NCI-H146 treated with DMSO at 0.1 percent for 48 hours (cell line): Measurements from ENCODE around the gene CACNA1G.
A peak's percentile ranks its signal among the peaks of the same experiment; 100 is the strongest.

Experiments
- DNase-seq: peaks from one replicate; lab custom pipeline; 2025; ENCODE audit not compliant: unreplicated experiment; lab: John Stamatoyannopoulos, UW

CACNA1G gene

DNA sequence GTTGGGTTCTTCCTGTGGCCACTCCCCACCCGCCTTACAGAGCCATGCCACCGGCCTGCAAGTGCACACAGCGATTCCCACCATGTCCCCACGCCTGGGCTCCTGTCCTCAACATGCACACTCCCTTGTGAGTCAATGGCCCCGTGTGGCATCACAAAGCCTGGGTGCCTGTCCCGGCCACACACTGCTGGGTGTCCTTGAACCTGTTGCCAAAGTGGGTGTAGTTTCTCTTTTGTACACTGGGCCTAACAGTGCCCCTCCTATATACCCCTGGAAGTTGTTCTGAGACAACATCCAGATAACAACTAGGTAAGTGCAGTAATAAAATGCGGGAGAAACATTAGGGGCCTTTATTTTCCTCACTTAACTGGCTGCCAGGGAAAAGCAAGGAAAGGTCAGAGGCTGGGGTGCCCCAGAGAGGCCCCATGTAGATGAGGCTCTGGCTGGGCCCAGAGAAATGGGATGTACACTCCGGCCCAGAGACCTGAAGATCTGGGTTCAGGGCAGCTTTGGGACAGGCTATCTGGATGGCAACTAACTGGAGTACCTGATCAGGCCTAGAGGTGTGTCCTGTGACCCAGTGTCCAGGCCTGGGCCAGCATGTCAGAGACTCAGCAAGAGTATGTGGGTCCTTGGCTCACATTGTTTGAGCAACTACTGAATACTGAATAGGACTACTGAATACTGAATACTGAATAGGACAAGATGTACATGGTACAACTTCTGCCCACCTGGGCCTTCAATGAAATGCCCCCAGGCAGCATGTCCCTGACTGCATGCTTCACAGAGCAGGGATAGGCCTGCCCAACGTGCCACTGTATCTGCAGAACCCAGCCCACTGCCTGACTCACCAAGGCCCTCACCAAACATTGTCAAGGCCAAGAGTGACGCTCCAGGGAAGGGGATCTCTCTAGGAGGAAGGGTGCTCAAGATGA, 82.5 kb downstream of the CACNA1G start:
- DNase-seq, result no peak

- no peak for DNase-seq
Observed at GRCh38 chr17:50645748-50646682, 85.5 kb downstream of the CACNA1G start.

DNA sequence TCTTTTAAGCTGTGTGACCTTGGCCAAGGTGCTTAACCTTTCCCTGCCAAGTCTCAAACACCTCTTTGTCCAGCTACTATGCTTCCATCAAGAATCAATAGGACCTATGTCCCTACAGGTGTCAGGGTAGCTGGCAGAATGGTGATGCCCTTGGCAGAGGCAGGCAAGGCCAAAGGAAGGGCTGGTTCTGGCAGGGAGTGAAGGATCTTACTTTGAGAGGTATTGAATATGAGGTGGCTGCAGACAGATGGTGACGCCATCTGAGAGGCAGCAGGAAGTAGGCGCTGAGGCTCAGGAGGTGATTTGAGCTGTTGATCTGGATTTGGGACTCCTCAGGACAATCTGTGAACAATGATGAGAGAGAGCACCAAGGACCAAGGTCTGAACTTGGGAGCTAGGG, 86.7 kb downstream of the CACNA1G start:
- no peak for DNase-seq

GRCh38 chr17:50649042-50649908, 88.8 kb downstream of the CACNA1G start:
- DNase-seq, result no peak

GRCh38 chr17:50651661-50652060, 91.1 kb downstream of the CACNA1G start:
- no peak for DNase-seq

- DNase-seq, result no peak
Observed at GRCh38 chr17:50653738-50654137, 93.2 kb downstream of the CACNA1G start.

DNA sequence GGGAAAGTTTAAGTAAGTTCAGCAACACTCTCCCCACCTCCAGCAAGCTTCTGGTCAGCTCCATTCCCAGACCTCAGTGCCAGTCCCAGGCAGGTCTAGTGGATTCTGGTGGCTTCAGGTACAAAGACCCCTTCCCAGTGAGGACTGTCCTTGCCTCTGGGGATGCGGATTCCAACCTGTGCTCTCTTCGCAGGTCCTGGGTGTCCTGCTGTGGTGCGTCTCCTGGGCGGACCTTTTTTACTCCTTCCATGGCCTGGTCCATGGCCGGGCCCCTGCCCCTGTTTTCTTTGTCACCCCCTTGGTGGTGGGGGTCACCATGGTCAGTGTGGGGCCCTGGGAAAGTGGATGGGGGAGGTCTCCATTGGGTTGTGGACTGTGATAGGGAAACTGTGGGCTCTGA, 96.0 kb downstream of the CACNA1G start:
- DNase-seq, result no peak

DNA sequence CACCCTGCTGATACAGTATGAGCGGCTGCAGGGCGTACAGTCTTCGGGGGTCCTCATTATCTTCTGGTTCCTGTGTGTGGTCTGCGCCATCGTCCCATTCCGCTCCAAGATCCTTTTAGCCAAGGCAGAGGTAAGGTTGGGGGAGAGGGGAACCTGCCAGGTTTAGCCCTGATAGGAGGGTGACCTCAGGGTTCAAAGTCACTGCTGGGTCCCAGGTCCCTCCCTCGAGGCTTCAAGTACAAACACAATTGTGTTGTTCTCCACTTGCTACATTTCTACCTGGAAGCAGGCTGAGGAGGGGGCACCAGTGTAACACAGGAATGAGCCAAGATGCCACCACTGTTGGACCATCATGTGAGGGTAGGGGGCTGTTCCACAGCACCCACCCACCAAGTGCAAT, 96.5 kb downstream of the CACNA1G start:
- no peak for DNase-seq

DNA sequence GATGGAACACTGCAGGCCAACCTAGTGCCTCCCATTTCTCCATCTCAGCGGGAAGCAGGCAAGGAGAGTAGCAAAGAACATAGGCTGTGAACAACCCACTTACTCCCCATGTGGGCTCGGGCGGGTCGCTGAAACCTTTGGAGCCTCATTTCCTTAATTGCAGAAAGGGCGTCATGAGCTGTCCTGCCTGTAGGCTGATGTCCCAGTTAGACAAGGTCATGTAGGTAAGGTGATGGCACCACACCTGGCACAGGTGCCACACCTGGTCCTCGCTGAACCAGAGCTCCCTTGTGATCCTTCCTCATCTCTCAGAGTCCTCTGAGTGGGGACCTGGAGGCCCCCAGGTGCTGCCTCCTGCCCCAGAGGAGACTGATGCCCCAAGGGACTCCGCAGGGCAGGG, 97.1 kb downstream of the CACNA1G start:
- DNase-seq, result no peak

DNA sequence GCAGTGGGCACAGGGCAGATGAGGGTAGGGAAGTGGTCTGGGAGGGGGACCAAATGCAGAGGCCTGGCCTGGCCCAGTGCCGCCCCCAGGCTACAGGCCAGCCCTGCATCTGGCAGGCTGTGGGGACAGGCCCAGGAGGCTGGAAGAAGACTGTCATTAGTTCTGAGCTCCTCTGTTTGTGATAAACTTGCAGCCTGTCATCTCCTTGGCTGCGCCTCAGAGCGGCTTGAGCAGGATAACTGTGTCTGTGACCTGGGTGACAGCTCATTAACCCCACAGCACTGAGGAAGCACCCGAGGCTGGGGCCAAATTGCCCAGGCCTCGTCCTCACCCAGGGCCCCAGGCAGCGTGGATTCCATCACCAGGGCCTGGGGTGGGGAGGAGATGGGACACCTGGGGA, 98.1 kb downstream of the CACNA1G start:
- no peak for DNase-seq

DNA sequence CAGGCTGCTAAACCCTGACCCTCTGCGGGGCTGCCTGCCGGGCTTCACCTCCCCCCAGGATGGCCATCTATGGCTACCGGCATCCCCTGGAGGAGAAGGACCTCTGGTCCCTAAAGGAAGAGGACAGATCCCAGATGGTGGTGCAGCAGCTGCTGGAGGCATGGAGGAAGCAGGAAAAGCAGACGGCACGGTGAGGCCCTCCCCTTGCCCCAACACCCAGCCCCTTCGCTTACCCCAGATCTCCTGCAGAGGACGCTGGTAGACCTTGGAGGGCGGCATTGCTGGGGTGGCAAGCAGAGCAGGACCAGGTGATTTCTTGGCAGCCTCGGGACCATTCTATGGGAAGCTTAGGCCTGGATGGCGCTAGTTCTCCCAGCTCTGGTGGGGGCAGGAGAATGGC, 98.7 kb downstream of the CACNA1G start:
- DNase-seq, result no peak

DNA sequence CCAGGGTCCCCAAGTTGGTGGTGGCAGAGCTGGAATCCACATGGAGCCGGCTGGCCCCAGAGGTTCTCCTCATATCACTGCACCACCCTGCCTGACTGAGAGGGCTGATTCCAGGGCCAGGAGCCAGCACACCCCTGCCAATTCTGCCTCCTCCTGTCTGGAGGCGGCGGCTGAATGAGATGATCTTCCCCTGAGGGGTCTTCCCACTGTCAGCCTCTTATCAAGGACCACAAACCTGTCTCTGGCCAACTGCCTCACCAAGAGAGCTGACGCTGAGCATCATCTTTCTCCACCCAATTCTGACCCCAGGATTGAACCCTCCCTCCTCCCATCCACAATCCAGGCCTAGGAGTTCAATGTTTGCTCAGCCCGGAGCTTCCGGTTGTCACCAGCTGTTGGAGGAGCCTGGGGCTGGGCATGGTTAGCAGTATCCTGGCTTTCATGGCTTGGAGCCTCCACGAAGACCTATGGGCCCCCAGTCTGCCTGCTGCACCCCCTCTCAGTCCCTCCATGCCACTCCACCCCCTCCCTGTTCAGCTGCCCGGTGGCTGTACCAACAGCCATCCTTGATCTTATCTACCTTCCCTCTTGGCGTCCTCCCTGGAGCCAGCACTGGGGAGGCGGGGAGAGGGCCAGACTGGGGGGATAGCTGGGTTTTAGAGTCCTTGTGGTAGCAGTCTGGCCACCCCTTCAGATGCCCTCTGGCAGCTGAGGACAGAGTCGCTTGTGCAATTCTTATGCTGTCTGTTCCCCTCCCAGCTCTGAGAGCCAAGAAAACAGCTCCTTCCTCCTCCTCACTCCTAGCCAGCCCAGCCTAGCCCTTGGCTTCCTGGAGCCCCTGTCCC, 99.7 kb downstream of the CACNA1G start:
- DNase-seq, result peak; percentile 31

GRCh38 chr17:50660887-50661345, 100.4 kb downstream of the CACNA1G start:
- no peak for DNase-seq

- no peak for DNase-seq
Observed at GRCh38 chr17:50661348-50661747, 100.8 kb downstream of the CACNA1G start.

GRCh38 chr17:50661795-50662391, 101.4 kb downstream of the CACNA1G start:
- no peak for DNase-seq

DNA sequence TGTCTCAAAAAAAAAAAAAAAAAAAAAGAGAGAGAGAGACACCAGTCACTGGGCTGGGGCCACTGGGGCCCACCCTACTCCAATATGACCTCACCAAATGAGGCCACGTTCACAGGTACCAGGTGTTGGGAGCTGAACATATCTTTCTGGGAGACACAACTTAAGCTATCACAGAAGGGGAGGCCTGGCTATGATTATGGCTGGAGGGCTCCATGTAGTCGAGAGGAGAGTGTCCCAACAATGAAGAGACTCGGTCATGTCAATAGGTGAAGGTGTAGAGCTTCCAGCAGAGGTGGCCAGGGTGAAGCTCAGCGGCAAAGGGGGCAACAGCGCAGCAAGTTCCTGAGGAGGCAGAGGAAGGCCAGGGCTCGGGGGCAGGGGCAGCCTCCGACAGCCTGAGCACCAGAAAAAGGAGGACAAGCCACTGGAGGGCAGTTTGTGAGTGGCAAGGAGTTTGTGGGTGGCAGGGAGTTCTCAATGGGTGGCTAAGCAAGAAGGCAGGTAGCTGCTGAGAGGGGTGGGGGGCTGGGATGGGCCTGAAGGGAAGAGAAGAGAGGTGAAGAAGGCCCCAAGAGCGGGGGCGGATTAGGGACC, 102.2 kb downstream of the CACNA1G start:
- DNase-seq, result no peak

DNA sequence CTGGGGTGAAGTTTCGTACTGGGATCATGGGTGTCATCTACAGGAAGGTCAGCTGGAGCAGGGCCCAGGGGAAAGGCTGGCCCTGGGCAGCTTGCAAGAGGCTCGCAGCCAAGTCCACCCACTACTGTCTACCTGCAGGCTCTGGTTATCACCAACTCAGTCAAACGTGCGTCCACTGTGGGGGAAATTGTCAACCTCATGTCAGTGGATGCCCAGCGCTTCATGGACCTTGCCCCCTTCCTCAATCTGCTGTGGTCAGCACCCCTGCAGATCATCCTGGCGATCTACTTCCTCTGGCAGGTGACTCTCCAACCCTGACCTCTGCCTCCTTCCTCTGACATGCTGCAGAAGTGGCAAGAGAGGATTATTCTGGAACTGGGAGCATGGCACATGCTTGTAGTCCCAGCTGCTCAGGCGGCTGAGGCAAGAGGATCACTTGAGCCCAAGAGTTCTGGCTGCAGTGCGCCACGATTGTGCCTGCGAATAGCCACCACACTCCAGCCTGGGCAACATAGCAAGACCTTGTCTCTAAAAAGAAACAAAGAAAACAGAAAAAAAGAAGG, 103.4 kb downstream of the CACNA1G start:
- no peak for DNase-seq

DNA sequence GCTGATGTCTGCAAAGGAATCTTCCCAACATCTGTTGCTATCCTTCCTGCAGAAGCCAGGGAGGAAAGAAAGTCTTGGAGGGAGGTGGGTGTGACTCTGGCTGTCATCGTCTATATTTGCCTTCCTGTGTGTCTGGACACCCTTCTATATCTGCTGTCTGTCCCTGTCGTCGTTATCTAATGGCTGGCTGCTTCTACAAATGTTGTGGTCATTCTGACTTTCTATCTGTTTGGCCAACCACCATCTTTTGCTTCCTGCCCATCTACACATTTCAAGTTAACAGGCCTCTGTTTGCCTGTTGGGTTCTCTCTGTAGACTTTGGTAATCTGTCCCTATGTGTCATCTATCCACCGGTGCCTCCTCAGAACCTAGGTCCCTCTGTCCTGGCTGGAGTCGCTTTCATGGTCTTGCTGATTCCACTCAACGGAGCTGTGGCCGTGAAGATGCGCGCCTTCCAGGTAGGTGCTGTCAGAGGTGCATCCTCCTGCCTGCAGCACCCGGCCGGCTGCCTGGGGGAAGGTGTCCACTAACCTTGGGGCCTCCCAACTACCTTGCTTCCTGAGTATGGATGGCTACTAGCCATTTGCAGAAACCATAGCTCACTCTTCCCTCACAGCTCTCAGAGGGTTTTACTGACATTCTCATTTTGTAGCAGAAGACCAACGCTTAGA, 104.4 kb downstream of the CACNA1G start:
- DNase-seq, result no peak
